SK-N-SH (cell line): Measurements from ENCODE around the gene ISY1. TPM values are rescaled to one million over a fixed set of nuclear protein-coding genes. Genes with fewer than 3 reads are reported as not detected.

ENCODE experiments used
- CTCF ChIA-PET: fragments of 300-600, 350-600 bp; formaldehyde crosslinking; extraction: SDS; loops from one replicate; lab custom pipeline; 2021; lab: Yijun Ruan, JAX
- POLR2A ChIA-PET: fragments of 350-600 bp; sonication (Branson Sonifier 250); formaldehyde crosslinking; extraction: SDS; loops from one replicate; lab custom pipeline; 2020; ENCODE audit warnings: antibody characterized with exemption, inconsistent platforms; lab: Yijun Ruan, JAX
- DNase-seq: peaks from one replicate; pipeline ENCODE4 v3.0.0; 2012
- H2AFZ ChIP-seq: fragments of 200-600 bp; sonication (generic); 2 replicates; pipeline ENCODE4 v1.8.1; 2016; ENCODE audit warnings: antibody characterized with exemption, mild to moderate bottlenecking, low read depth
- H3F3A ChIP-seq: fragments of 200-600 bp; sonication (generic); replicated peaks from 2 replicates; pipeline ENCODE3; 2016; ENCODE audit warnings: antibody characterized with exemption, mild to moderate bottlenecking; ENCODE audit not compliant: insufficient read depth
- H3K27ac ChIP-seq, 2 experiments: fragments of 200-500 bp in 1 of 2; fragments of 200-600 bp in 1 of 2; sonication (Bioruptor generic) in 1 of 2; sonication (generic), shearing (Covaris generic) in 1 of 2; 2 replicates each; pipeline versions ENCODE4 v1.5.1 to v1.6.1; 2014 to 2016; ENCODE audit warnings: low read depth in 2 of 2, inconsistent platforms in 1 of 2, low read length in 1 of 2, mild to moderate bottlenecking in 1 of 2, mixed read lengths in 1 of 2
- H3K27me3 ChIP-seq: fragments of 200-600 bp; sonication (generic), shearing (Covaris generic); 2 replicates; pipeline ENCODE4 v1.6.1; 2016; ENCODE audit warnings: mixed run types; ENCODE audit not compliant: insufficient read depth
- H3K36me3 ChIP-seq, 2 experiments: fragments of 200-500 bp in 1 of 2; fragments of 200-600 bp in 1 of 2; sonication (Bioruptor generic) in 1 of 2; sonication (generic) in 1 of 2; replicated peaks in 1 of 2; 2 replicates each; pipeline versions ENCODE3 to v1.5.1; 2014 to 2016; ENCODE audit warnings: low read length in 1 of 2, mild to moderate bottlenecking in 1 of 2; ENCODE audit not compliant: insufficient read depth in 2 of 2, control insufficient read depth in 1 of 2
- H3K4me1 ChIP-seq, 2 experiments: fragments of 200-500 bp in 1 of 2; fragments of 200-600 bp in 1 of 2; sonication (Bioruptor generic) in 1 of 2; sonication (generic), shearing (Covaris generic) in 1 of 2; 2 replicates each; pipeline versions ENCODE4 v1.5.1 to v1.6.1; 2014 to 2016; ENCODE audit warnings: low read depth in 1 of 2, low read length in 1 of 2, mixed run types in 1 of 2; ENCODE audit not compliant: insufficient read depth in 2 of 2, control insufficient read depth in 1 of 2
- H3K4me2 ChIP-seq: fragments of 200-600 bp; sonication (generic), shearing (Covaris generic); 2 replicates; pipeline ENCODE4 v1.6.1; 2017; ENCODE audit warnings: mixed run types
- H3K4me3 ChIP-seq, 2 experiments: fragments of 200-500 bp in 1 of 2; fragments of 200-600 bp in 1 of 2; sonication (Bioruptor generic) in 1 of 2; sonication (generic), shearing (Covaris generic) in 1 of 2; 2 replicates each; pipeline versions ENCODE4 v1.5.1 to v1.8.1; 2014 to 2016; ENCODE audit warnings: low read depth in 2 of 2, inconsistent platforms in 1 of 2, low read length in 1 of 2, mild to moderate bottlenecking in 1 of 2, mixed read lengths in 1 of 2, moderate library complexity in 1 of 2
- H3K79me2 ChIP-seq: fragments of 200-600 bp; sonication (generic); 2 replicates; pipeline ENCODE4 v1.8.1; 2017; ENCODE audit warnings: mild to moderate bottlenecking; ENCODE audit not compliant: insufficient read depth
- H3K9ac ChIP-seq: fragments of 200-600 bp; sonication (generic); 2 replicates; pipeline ENCODE4 v1.6.1; 2017; ENCODE audit warnings: mixed run types
- H3K9me2 ChIP-seq: fragments of 200-600 bp; sonication (generic); 2 replicates; pipeline ENCODE4 v1.6.1; 2017; ENCODE audit warnings: mixed run types
- H3K9me3 ChIP-seq: fragments of 200-600 bp; sonication (generic); 2 replicates; pipeline ENCODE4 v1.6.1; 2017; ENCODE audit warnings: mixed run types, mild to moderate bottlenecking, moderate library complexity
- H4K20me1 ChIP-seq: fragments of 200-600 bp; sonication (generic); 2 replicates; pipeline ENCODE4 v1.6.1; 2017; ENCODE audit warnings: mild to moderate bottlenecking, mixed run types; ENCODE audit not compliant: insufficient read depth
- CHD2 ChIP-seq: fragments of 150-350 bp; IDR thresholded peaks from 2 replicates; pipeline ENCODE4 v1.6.1; 2018; ENCODE audit warnings: low read length; ENCODE audit not compliant: partially characterized antibody
- FOXM1 ChIP-seq: IDR thresholded peaks from 2 replicates; pipeline ENCODE4 v1.4.0; 2012; ENCODE audit warnings: low read depth, mild to moderate bottlenecking
- MEF2A ChIP-seq: IDR thresholded peaks from 2 replicates; pipeline ENCODE4 v1.4.0; 2012; ENCODE audit warnings: low read depth, borderline replicate concordance
- RAD21 ChIP-seq: IDR thresholded peaks from 2 replicates; pipeline ENCODE4 v1.6.1; 2012; ENCODE audit warnings: mild to moderate bottlenecking, low read length
- REST ChIP-seq: IDR thresholded peaks from 2 replicates; pipeline ENCODE4 v1.6.1; 2012; ENCODE audit warnings: mild to moderate bottlenecking, low read depth, low read length, moderate library complexity
- RFX5 ChIP-seq: IDR thresholded peaks from 2 replicates; pipeline ENCODE4 v1.6.1; 2012; ENCODE audit warnings: mild to moderate bottlenecking, improper control_type of control experiment, low read length
- USF2 ChIP-seq: fragments of 150-350 bp; IDR thresholded peaks from 2 replicates; pipeline ENCODE4 v1.6.1; 2017; ENCODE audit warnings: antibody characterized with exemption, low read length, low read depth, borderline replicate concordance
- YY1 ChIP-seq: IDR thresholded peaks from 2 replicates; pipeline ENCODE4 v1.4.0; 2012; ENCODE audit warnings: low read depth, mild to moderate bottlenecking
- WGBS: methylation state at CpG from one replicate; pipeline ENCODE4 v1.1.6; 2017; ENCODE audit warnings: low lambda C conversion rate; 5-methylcytosine and 5-hydroxymethylcytosine counted together
- polyA plus RNA-seq, 3 experiments: library from polyadenylated mRNA; depleted of rRNA; stranded (reverse); fragments of >200 nt; gene quantifications; 2 replicates each; pipeline ENCODE4 v1.2.3, GENCODE V29; 2012
- TF ChIP-seq, protein P1 (sequence below): IDR thresholded peaks from 2 replicates; pipeline ENCODE4; 2012

The ISY1 gene
- polyA plus RNA-seq, 1 of the 3 experiments (the other 2 are of a cell fraction), result 20.9 TPM

DNA sequence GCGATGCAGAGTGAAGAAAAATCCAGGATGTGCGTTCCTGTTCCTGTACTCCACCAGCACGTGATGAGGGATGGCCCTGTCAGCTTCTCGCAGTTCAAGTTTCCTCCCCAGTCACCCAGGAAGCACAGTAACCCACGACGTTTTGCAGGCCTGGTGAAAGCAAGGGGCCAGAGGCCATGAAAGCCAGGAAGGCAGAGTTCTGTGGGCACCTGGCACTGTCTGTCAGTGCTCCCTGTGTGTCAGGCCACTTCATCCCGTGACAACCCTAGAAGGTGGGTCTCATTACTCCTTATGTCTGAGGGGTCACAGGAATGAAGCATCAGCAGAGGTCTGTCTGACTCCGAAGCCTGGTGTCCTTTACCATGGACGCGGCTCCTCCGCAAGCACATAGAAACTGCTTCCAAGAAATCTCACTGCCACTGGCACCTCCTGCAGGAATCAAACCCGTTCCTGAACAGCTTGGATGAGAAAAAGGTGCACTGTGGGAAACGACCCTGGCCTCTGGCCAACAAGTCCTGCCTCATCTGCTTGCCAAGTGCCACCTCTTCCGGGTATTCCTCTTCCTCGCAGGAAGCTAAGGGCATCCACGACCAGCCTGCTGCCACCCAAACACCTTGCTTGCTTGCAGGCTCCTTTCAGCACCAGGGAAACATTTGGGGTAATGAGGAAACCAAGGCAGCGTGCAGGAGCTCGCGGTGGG lies 53.8 kb downstream of the ISY1 start:
- TF ChIP-seq USF2, result no peak
- no peak for TF ChIP-seq YY1
- TF ChIP-seq, protein P1, sequence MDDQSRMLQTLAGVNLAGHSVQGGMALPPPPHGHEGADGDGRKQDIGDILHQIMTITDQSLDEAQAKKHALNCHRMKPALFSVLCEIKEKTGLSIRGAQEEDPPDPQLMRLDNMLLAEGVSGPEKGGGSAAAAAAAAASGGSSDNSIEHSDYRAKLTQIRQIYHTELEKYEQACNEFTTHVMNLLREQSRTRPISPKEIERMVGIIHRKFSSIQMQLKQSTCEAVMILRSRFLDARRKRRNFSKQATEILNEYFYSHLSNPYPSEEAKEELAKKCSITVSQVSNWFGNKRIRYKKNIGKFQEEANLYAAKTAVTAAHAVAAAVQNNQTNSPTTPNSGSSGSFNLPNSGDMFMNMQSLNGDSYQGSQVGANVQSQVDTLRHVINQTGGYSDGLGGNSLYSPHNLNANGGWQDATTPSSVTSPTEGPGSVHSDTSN, result no peak
- no peak for TF ChIP-seq RFX5
- TF ChIP-seq FOXM1, result no peak
- no peak for TF ChIP-seq REST
- TF ChIP-seq CHD2, result no peak
- TF ChIP-seq RAD21, result no peak
- no peak overlapping the region for H3K4me3 ChIP-seq
- H2AFZ ChIP-seq, result no peak overlapping the region
- H3K79me2 ChIP-seq, result peaks cover 57% of the 10 kb centered on the region
- no peaks in the 10 kb centered on the region for H3K9me3 ChIP-seq
- no peaks in the 10 kb centered on the region for H3K27me3 ChIP-seq
- H3K9me2 ChIP-seq, result no peaks in the 10 kb centered on the region
- ChIA-PET POLR2A (no interaction called here), CTCF (interaction anchor here (0.9 to 3.6 kb wide), 2 partner anchors 12 to 136 kb away, joined by 3 to 20 read pairs; no protein-coding TSS in a partner anchor)
- H3K9ac ChIP-seq, result no peak overlapping the region
- 86% methylated on average over 16 of the region's 19 CpGs for WGBS
- H4K20me1 ChIP-seq, result peaks cover 47% of the 10 kb centered on the region
- DNase-seq, result no peak
- H3K27ac ChIP-seq, result no peak overlapping the region
- no peak overlapping the region for H3K4me2 ChIP-seq
- H3F3A ChIP-seq, result no peaks in the 10 kb centered on the region
- no peaks in the 10 kb centered on the region for H3K4me1 ChIP-seq
- H3K36me3 ChIP-seq, result peaks cover 2 to 6% of the 10 kb centered on the region in 2 experiments

DNA sequence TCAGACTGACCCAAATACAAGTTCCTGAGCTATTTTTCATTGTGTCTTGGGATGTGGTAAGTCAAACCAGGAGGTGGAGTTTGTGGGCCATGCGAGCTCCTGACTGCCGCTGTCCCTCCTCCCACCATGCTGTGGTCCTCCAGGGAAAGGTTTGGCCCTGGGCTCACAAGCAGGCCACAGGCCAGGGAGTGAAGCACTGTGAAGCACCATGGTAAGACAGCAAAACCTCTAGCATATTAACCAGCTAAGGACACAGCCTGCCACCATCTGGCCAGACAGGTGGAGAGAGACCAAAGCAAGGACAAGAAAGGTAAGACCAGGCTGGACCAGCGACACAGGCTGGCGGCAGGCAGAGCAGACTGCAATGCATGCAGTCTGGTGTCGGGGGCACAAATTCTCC lies 54.5 kb downstream of the ISY1 start:
- H3K4me2 ChIP-seq, result no peak overlapping the region
- TF ChIP-seq MEF2A (no peak), RAD21 (peak; percentile 34)
- TF ChIP-seq, all 33 proteins: peak for 1
- no peak overlapping the region for H3K4me3 ChIP-seq
- H3K36me3 ChIP-seq, result peaks cover 2 to 6% of the 10 kb centered on the region in 2 experiments
- H3F3A ChIP-seq, result no peaks in the 10 kb centered on the region
- CTCF ChIA-PET, result interaction anchor here (0.9 to 3.6 kb wide), 2 partner anchors 11 to 136 kb away, joined by 3 to 20 read pairs; no protein-coding TSS in a partner anchor
- DNase-seq, result no peak
- H3K9me2 ChIP-seq, result no peaks in the 10 kb centered on the region
- H3K27me3 ChIP-seq, result no peaks in the 10 kb centered on the region
- POLR2A ChIA-PET, result no interaction called here
- H3K9me3 ChIP-seq, result no peaks in the 10 kb centered on the region
- H3K79me2 ChIP-seq, result peaks cover 51% of the 10 kb centered on the region
- H3K27ac ChIP-seq, result no peak overlapping the region
- H3K9ac ChIP-seq, result no peak overlapping the region
- no peaks in the 10 kb centered on the region for H3K4me1 ChIP-seq
- H4K20me1 ChIP-seq, result peaks cover 47% of the 10 kb centered on the region
- H2AFZ ChIP-seq, result no peak overlapping the region
- whole genome bisulfite sequencing, result 93% methylated on average over 5 of the region's 5 CpGs
